MM.1S (cell line): Measurements from ENCODE around the gene SLFN12L.

ENCODE experiments used
- DNase-seq: peaks from one replicate; pipeline ENCODE4 v3.0.0-alpha.2; 2015
- H2AFZ ChIP-seq: fragments of 300-600 bp; sonication (generic); 2 replicates; pipeline ENCODE4 v1.6.0; 2016; ENCODE audit warnings: antibody characterized with exemption, low read length
- H3F3A ChIP-seq: fragments of 300-600 bp; sonication (generic); 2 replicates; pipeline ENCODE4 v1.6.1; 2016; ENCODE audit warnings: mild to moderate bottlenecking, antibody characterized with exemption, low read length, moderate library complexity, mixed read lengths; ENCODE audit not compliant: insufficient read depth
- H3K27ac ChIP-seq: fragments of 300-600 bp; sonication (generic); 2 replicates; pipeline ENCODE4 v1.5.1; 2016; ENCODE audit warnings: mild to moderate bottlenecking, low read length
- H3K27me3 ChIP-seq: fragments of 300-600 bp; sonication (generic); replicated peaks from 2 replicates; pipeline ENCODE4 v1.6.0; 2016; ENCODE audit warnings: low read length; ENCODE audit not compliant: insufficient read depth
- H3K36me3 ChIP-seq: fragments of 300-600 bp; sonication (generic); replicated peaks from 2 replicates; pipeline ENCODE4 v1.6.1; 2016; ENCODE audit warnings: mild to moderate bottlenecking, low read length, mixed read lengths; ENCODE audit not compliant: insufficient read depth
- H3K4me1 ChIP-seq: fragments of 300-600 bp; sonication (generic); 2 replicates; pipeline ENCODE4 v1.6.1; 2016; ENCODE audit warnings: low read length, mixed read lengths
- H3K4me2 ChIP-seq: fragments of 300-600 bp; sonication (generic); 2 replicates; pipeline ENCODE4 v1.6.0; 2016; ENCODE audit warnings: low read depth, low read length
- H3K4me3 ChIP-seq: fragments of 300-600 bp; sonication (generic); 2 replicates; pipeline ENCODE4 v1.5.1; 2016; ENCODE audit warnings: low read length, mixed read lengths
- H3K79me2 ChIP-seq: fragments of 300-600 bp; sonication (generic); 2 replicates; pipeline ENCODE4 v1.6.1; 2016; ENCODE audit warnings: mixed run types, low read length, mixed read lengths
- H3K9ac ChIP-seq: fragments of 300-600 bp; sonication (generic); 2 replicates; pipeline ENCODE4 v1.6.1; 2016; ENCODE audit warnings: low read length, mixed read lengths
- H3K9me2 ChIP-seq: fragments of 300-600 bp; sonication (generic); replicated peaks from 2 replicates; pipeline ENCODE4 v1.6.1; 2016; ENCODE audit warnings: mild to moderate bottlenecking, low read length, mixed read lengths; ENCODE audit not compliant: insufficient read depth
- H3K9me3 ChIP-seq: fragments of 300-600 bp; sonication (generic); replicated peaks from 2 replicates; pipeline ENCODE4 v1.6.1; 2016; ENCODE audit warnings: mild to moderate bottlenecking, low read length, mixed read lengths; ENCODE audit not compliant: insufficient read depth
- H4K20me1 ChIP-seq: fragments of 300-600 bp; sonication (generic); 2 replicates; pipeline ENCODE4 v1.6.1; 2016; ENCODE audit warnings: mild to moderate bottlenecking, low read length, moderate library complexity, mixed read lengths; ENCODE audit not compliant: insufficient read depth
- CTCF ChIP-seq: fragments of 300-600 bp; sonication (generic); IDR thresholded peaks from 2 replicates; pipeline ENCODE4 v1.5.1; 2016; ENCODE audit warnings: antibody characterized with exemption, low read length, mixed read lengths
- EZH2 ChIP-seq: fragments of 300-600 bp; sonication (generic); optimal IDR thresholded peaks from 2 replicates; pipeline ENCODE3; 2017; ENCODE audit warnings: low read depth, mild to moderate bottlenecking, antibody characterized with exemption, low read length, mixed read lengths
- EZH2phosphoT487 ChIP-seq: fragments of 300-600 bp; sonication (generic); IDR thresholded peaks from 2 replicates; pipeline ENCODE4 v1.6.1; 2018; ENCODE audit warnings: antibody characterized with exemption, low read length

The SLFN12L gene

GRCh38 chr17:35545150-35545549, 7.7 kb upstream of the SLFN12L start:
- H3K27me3 ChIP-seq: no peaks in the 10 kb centered on the region
- H3K27ac ChIP-seq: no peak overlapping the region
- H3K36me3 ChIP-seq: no peaks in the 10 kb centered on the region
- H3K4me3 ChIP-seq: no peak overlapping the region
- no peaks in the 10 kb centered on the region for H3K9me3 ChIP-seq
- H3F3A ChIP-seq: no peaks in the 10 kb centered on the region
- TF ChIP-seq EZH2 (no peak), EZH2phosphoT487 (no peak), CTCF (no peak)
- H4K20me1 ChIP-seq: no peaks in the 10 kb centered on the region
- peaks cover 6% of the 10 kb centered on the region; the same call in 1 of the 2 replicates for H3K4me1 ChIP-seq
- DNase-seq: no peak
- H3K9me2 ChIP-seq: no peaks in the 10 kb centered on the region
- H3K9ac ChIP-seq: no peak overlapping the region
- no peaks in the 10 kb centered on the region for H3K79me2 ChIP-seq
- no peak overlapping the region for H3K4me2 ChIP-seq
- no peak overlapping the region for H2AFZ ChIP-seq

GRCh38 chr17:35543856-35544255, 6.4 kb upstream of the SLFN12L start:
- TF ChIP-seq CTCF: no peak
- no peaks in the 10 kb centered on the region for H3K36me3 ChIP-seq
- H3K4me3 ChIP-seq: no peak overlapping the region
- no peak overlapping the region for H3K4me2 ChIP-seq
- H3F3A ChIP-seq: no peaks in the 10 kb centered on the region
- no peak overlapping the region for H2AFZ ChIP-seq
- H3K79me2 ChIP-seq: no peaks in the 10 kb centered on the region
- no peak overlapping the region for H3K9ac ChIP-seq
- no peaks in the 10 kb centered on the region for H4K20me1 ChIP-seq
- peaks cover 10% of the 10 kb centered on the region; the same call in 1 of the 2 replicates for H3K4me1 ChIP-seq
- no peaks in the 10 kb centered on the region for H3K27me3 ChIP-seq
- no peaks in the 10 kb centered on the region for H3K9me3 ChIP-seq
- no peak overlapping the region for H3K27ac ChIP-seq
- no peaks in the 10 kb centered on the region for H3K9me2 ChIP-seq
- no peak for DNase-seq

GRCh38 chr17:35542990-35543389, 5.5 kb upstream of the SLFN12L start:
- Histone ChIP-seq H3K27me3 (no peaks in the 10 kb centered on the region), H3K4me2 (no peak overlapping the region), H3K36me3 (no peaks in the 10 kb centered on the region), H3K9me3 (no peaks in the 10 kb centered on the region), H3K4me1 (peaks cover 15% of the 10 kb centered on the region), H3F3A (peaks cover 5% of the 10 kb centered on the region; the same call in 1 of the 2 replicates), H3K9me2 (no peaks in the 10 kb centered on the region), H3K79me2 (no peaks in the 10 kb centered on the region), H4K20me1 (no peaks in the 10 kb centered on the region), H2AFZ (no peak overlapping the region), H3K9ac (no peak overlapping the region), H3K27ac (no peak overlapping the region), H3K4me3 (no peak overlapping the region)
- no peak for DNase-seq
- TF ChIP-seq EZH2phosphoT487 (no peak), EZH2 (no peak), CTCF (no peak)
